ENCODE results near the gene ABCC3. TPM values are rescaled to one million over a fixed set of nuclear protein-coding genes. Genes with fewer than 3 reads are reported as not detected.

Gene ABCC3
- total and polyA plus RNA-seq, 8 donors = 13.6 to 1,043 (median 188) TPM

DNA sequence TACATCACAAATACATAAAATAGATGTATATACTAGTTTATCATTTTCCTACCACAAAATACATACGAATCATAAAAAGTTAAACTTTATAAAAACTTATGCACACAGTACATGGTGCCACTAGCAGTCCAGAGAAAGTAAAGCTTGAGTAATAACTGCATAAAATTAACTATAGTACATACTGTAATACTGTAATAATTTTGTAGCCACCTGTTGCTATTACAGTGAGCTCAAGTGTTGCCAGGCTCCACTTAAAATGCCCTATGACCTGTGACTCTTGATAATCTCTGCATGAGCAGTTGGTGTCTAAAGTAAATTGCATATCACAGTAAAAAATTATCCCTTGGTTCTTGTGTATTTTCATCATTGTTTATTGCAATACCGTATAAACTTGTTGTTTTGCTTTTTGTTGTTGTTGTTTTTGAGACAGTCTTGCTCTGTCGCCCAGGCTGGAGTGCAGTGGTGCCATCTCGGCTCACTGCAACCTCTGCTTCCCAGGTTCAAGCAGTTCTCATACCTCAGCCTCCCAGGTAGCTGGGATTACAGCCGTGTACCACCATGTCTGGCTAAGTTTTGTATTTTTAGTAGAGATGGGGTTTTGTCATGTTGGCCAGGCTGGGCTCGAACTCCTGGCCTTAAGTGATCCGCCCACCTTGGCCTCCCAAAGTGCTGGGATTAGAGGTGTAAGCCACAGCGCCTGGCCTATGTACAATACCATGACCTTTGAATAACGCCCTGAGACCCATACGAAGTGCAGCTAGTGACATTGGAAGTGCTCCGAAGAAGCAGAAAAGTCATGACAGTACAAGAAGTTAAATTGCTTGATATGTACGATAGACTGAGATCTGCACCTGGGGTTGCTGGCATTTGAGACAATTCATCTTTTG, 91.3 kb downstream of the ABCC3 start:
- no peaks in the 10 kb centered on the region for H3K9me3 ChIP-seq
- DNase-seq = no peak
- intact Hi-C loops (cut with DNase I; ENCODE audit: low total_unique reads) = no loop called here
- WGBS, 5 donors = 60 to 67% (median 63%) methylated on average over 12 of the region's 12 CpGs
- peak overlapping the region in 1 of 5 donors; percentile 13 for H3K27ac ChIP-seq
- TF ChIP-seq, protein P1, sequence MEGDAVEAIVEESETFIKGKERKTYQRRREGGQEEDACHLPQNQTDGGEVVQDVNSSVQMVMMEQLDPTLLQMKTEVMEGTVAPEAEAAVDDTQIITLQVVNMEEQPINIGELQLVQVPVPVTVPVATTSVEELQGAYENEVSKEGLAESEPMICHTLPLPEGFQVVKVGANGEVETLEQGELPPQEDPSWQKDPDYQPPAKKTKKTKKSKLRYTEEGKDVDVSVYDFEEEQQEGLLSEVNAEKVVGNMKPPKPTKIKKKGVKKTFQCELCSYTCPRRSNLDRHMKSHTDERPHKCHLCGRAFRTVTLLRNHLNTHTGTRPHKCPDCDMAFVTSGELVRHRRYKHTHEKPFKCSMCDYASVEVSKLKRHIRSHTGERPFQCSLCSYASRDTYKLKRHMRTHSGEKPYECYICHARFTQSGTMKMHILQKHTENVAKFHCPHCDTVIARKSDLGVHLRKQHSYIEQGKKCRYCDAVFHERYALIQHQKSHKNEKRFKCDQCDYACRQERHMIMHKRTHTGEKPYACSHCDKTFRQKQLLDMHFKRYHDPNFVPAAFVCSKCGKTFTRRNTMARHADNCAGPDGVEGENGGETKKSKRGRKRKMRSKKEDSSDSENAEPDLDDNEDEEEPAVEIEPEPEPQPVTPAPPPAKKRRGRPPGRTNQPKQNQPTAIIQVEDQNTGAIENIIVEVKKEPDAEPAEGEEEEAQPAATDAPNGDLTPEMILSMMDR (IDR thresholded peaks at IDR 0.05) = no peak
- no peak for TF ChIP-seq EP300 (IDR thresholded peaks at IDR 0.05)
- no peak for TF ChIP-seq POLR2A (IDR thresholded peaks at IDR 0.05)
- no peak for TF ChIP-seq POLR2AphosphoS5 (IDR thresholded peaks at IDR 0.05)
- no peaks in the 10 kb centered on the region for H3K36me3 ChIP-seq
- H3K27me3 ChIP-seq = no peaks in the 10 kb centered on the region
- H3K4me3 ChIP-seq = peak overlapping the region in 1 of 4 donors; percentile 9
- H3K4me1 ChIP-seq = peaks cover 76 to 100% (median 96%) of the 10 kb centered on the region in 4 donors

DNA sequence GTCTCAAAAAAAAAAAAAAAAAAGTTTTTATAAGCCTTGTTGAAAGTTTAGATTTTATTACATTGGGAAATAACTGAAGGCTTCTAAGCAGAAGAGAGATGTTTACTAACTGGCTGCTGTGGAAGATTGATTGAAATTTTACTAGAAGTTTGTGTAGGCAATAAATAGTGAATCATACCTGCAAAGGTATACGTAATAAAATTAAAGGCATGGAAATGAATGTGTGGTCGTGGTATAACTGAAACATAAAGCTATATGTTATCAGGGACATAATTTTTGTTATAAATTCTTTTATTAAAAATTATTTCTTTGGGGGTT, 93.4 kb downstream of the ABCC3 start:
- 67 to 74% (median 69%) methylated on average over 2 of the region's 2 CpGs for WGBS, 5 donors
- DNase-seq = no peak
- no peaks in the 10 kb centered on the region for H3K27me3 ChIP-seq
- no peak overlapping the region for H3K27ac ChIP-seq
- intact Hi-C loops (cut with DNase I; ENCODE audit: low total_unique reads) = no loop called here
- peaks cover 68 to 100% (median 93%) of the 10 kb centered on the region in 4 donors for H3K4me1 ChIP-seq
- no peaks in the 10 kb centered on the region for H3K9me3 ChIP-seq
- no peak overlapping the region for H3K4me3 ChIP-seq
- no peaks in the 10 kb centered on the region for H3K36me3 ChIP-seq
- TF ChIP-seq POLR2AphosphoS5 (IDR thresholded peaks at IDR 0.05) (no peak), EP300 (IDR thresholded peaks at IDR 0.05) (no peak), POLR2A (IDR thresholded peaks at IDR 0.05) (no peak)
- TF ChIP-seq, protein P1 (IDR thresholded peaks at IDR 0.05) = no peak

- Histone ChIP-seq H3K9me3 (no peaks in the 10 kb centered on the region), H3K27me3 (no peaks in the 10 kb centered on the region), H3K4me3 (no peak overlapping the region), H3K36me3 (peaks cover 0 to under 1% (median 0%) of the 10 kb centered on the region in 4 donors), H3K27ac (no peak overlapping the region), H3K4me1 (peaks cover 59 to 100% (median 88%) of the 10 kb centered on the region in 4 donors)
- intact Hi-C loops (cut with DNase I; ENCODE audit: low total_unique reads) = no loop called here
- no peak for TF ChIP-seq POLR2AphosphoS5 (IDR thresholded peaks at IDR 0.05)
- TF ChIP-seq POLR2A (IDR thresholded peaks at IDR 0.05) = no peak
- no peak for TF ChIP-seq EP300 (IDR thresholded peaks at IDR 0.05)
- TF ChIP-seq, protein P1 (IDR thresholded peaks at IDR 0.05) = no peak
- DNase-seq = no peak
- 53 to 72% (median 64%) methylated on average over 5 of the region's 5 CpGs for WGBS, 5 donors
These were observed 94.4 kb downstream of the ABCC3 start for GRCh38 chr17:50728881-50729765.

Data from stomach (tissue), 9 donors.